Measurements from ENCODE around the gene UBE2L5.

Gene UBE2L5

DNA sequence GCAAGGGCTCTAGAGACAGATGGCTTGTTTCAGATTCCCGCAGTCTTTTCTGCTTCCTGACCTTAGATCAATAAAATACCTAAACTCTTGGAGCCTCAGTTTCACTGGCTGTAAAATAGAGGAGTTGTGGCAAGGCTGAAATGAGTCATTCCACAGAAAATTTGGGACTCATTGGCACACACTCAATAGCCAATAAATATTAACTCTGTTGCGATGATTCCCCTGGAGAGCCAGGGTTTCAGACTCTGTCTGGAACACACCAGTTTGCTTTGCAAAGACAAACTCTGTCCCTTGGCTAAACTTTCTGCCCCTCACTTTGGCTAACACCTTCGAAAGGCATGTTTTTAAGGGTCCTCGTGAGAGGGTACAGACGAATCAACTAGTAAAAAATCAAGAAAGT lies 18.1 kb upstream of the UBE2L5 start:
- Histone ChIP-seq H3K4me2 (ENCODE audit: low read depth, low read length, poor library complexity, severe bottlenecking) (no peak overlapping the region), H3F3A (ENCODE audit: low read depth) (no peaks in the 10 kb centered on the region), H3K4me3 (ENCODE audit: low read length, poor library complexity, severe bottlenecking) (no peak overlapping the region), H3K9me3 (ENCODE audit: insufficient read depth, low read depth, low read length) (no peaks in the 10 kb centered on the region), H4K20me1 (ENCODE audit: insufficient read depth, low read length, poor library complexity, severe bottlenecking) (no peaks in the 10 kb centered on the region), H2AFZ (ENCODE audit: low read length) (no peak overlapping the region), H3K9ac (ENCODE audit: low read depth, low read length, poor library complexity, severe bottlenecking) (no peak overlapping the region), H3K9me2 (replicated peaks; ENCODE audit: low read depth, low read length) (no peaks in the 10 kb centered on the region), H3K79me2 (ENCODE audit: insufficient read depth, low read length) (no peaks in the 10 kb centered on the region), H3K4me1 (ENCODE audit: insufficient read depth, low read length, poor library complexity, severe bottlenecking) (peaks cover 6% of the 10 kb centered on the region), H3K27me3 (ENCODE audit: insufficient read depth, low read length, poor library complexity, severe bottlenecking) (no peaks in the 10 kb centered on the region), H3K36me3 (ENCODE audit: insufficient read depth, low read length) (no peaks in the 10 kb centered on the region)
- no peak for TF ChIP-seq EZH2phosphoT487 (IDR thresholded peaks at IDR 0.05; ENCODE audit: borderline replicate concordance)
- TF ChIP-seq, protein P1, sequence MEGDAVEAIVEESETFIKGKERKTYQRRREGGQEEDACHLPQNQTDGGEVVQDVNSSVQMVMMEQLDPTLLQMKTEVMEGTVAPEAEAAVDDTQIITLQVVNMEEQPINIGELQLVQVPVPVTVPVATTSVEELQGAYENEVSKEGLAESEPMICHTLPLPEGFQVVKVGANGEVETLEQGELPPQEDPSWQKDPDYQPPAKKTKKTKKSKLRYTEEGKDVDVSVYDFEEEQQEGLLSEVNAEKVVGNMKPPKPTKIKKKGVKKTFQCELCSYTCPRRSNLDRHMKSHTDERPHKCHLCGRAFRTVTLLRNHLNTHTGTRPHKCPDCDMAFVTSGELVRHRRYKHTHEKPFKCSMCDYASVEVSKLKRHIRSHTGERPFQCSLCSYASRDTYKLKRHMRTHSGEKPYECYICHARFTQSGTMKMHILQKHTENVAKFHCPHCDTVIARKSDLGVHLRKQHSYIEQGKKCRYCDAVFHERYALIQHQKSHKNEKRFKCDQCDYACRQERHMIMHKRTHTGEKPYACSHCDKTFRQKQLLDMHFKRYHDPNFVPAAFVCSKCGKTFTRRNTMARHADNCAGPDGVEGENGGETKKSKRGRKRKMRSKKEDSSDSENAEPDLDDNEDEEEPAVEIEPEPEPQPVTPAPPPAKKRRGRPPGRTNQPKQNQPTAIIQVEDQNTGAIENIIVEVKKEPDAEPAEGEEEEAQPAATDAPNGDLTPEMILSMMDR (conservative IDR thresholded peaks at IDR 0.05; ENCODE audit: low read length), result no peak

DNA sequence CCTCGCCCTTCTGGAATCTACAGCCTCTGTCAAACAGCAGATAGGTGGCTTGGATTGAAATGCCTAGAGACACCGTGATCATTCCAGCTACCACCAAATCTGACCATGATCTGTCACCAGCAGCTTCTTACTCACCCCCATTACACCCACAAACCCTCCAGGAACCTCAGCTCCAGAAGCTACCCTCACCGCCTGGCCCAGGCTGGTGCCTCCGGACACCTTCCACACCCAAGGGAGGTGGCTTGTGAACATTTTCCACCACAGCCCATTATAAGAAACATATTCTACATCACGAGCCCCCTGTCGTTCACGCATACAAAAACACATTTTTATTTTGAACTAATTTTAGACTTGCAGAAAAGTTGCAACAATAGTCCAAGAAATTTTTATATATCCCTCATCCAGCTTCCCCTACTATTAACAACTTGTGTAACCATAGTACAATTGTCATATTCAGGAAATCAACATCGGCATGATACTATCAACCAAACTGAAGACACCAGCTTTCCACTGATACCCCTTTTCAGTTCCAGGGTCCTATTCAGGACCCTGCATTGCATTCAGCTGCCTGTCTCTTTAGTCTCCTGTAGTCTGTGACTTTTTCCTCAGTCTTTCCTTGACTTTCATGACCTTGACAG lies 15.4 kb upstream of the UBE2L5 start:
- Histone ChIP-seq H3K4me3 (ENCODE audit: low read length, poor library complexity, severe bottlenecking) (no peak overlapping the region), H3K9me2 (replicated peaks; ENCODE audit: low read depth, low read length) (no peaks in the 10 kb centered on the region), H4K20me1 (ENCODE audit: insufficient read depth, low read length, poor library complexity, severe bottlenecking) (no peaks in the 10 kb centered on the region), H3K9me3 (ENCODE audit: insufficient read depth, low read depth, low read length) (no peaks in the 10 kb centered on the region), H3K27me3 (ENCODE audit: insufficient read depth, low read length, poor library complexity, severe bottlenecking) (no peaks in the 10 kb centered on the region), H3F3A (ENCODE audit: low read depth) (no peaks in the 10 kb centered on the region), H3K79me2 (ENCODE audit: insufficient read depth, low read length) (no peaks in the 10 kb centered on the region), H3K9ac (ENCODE audit: low read depth, low read length, poor library complexity, severe bottlenecking) (no peak overlapping the region), H3K4me2 (ENCODE audit: low read depth, low read length, poor library complexity, severe bottlenecking) (no peak overlapping the region), H3K36me3 (ENCODE audit: insufficient read depth, low read length) (no peaks in the 10 kb centered on the region), H3K4me1 (ENCODE audit: insufficient read depth, low read length, poor library complexity, severe bottlenecking) (peaks cover 11% of the 10 kb centered on the region), H2AFZ (ENCODE audit: low read length) (no peak overlapping the region)
- TF ChIP-seq EZH2phosphoT487 (IDR thresholded peaks at IDR 0.05; ENCODE audit: borderline replicate concordance), result no peak

DNA sequence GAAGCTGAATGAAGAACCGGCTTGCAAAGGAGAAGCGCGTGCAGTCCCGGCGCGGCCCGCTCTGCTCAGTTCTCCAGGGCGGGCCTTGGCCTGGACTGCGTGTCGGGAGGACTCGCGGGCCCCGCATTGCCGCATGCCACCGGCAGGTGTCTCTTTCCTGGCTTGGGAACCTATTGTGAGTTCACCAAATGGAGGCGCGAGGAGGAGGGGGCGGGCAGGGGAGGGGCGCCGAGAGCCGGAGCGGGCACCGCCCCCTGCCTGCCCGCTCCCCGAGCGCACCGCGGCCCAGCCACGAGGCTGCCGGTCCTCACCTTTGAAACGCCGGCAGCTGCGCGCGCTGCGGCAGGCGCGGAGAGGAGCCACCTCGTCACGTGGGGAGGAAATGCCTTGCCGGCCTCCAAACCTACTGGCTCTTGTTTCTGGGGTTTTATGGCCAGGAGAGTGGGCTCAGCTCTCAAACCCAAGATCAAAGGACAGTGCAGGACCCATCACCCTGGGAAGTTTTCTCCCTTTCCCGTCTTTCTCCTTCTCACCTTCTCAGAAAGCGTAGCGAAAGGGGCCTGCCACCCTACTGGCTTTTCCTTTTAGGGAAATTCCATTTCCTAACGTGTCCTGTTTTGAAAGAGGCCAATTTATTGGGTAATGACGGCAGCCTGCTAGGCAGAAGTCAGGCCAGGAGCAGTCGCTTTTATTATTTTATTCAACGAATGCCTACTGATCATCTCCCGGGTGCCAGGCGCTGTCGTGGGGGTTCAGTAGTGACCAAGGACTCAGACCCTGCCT lies 13.8 kb upstream of the UBE2L5 start:
- Histone ChIP-seq H3K4me3 (ENCODE audit: low read length, poor library complexity, severe bottlenecking) (peak overlapping the region; percentile 14), H3K9ac (ENCODE audit: low read depth, low read length, poor library complexity, severe bottlenecking) (peak overlapping the region; percentile 61), H3K4me2 (ENCODE audit: low read depth, low read length, poor library complexity, severe bottlenecking) (peak overlapping the region; percentile 43), H3F3A (ENCODE audit: low read depth) (no peaks in the 10 kb centered on the region), H3K9me2 (replicated peaks; ENCODE audit: low read depth, low read length) (no peaks in the 10 kb centered on the region), H3K9me3 (ENCODE audit: insufficient read depth, low read depth, low read length) (no peaks in the 10 kb centered on the region), H2AFZ (ENCODE audit: low read length) (no peak overlapping the region), H4K20me1 (ENCODE audit: insufficient read depth, low read length, poor library complexity, severe bottlenecking) (no peaks in the 10 kb centered on the region), H3K79me2 (ENCODE audit: insufficient read depth, low read length) (no peaks in the 10 kb centered on the region), H3K4me1 (ENCODE audit: insufficient read depth, low read length, poor library complexity, severe bottlenecking) (peaks cover 21% of the 10 kb centered on the region), H3K27me3 (ENCODE audit: insufficient read depth, low read length, poor library complexity, severe bottlenecking) (no peaks in the 10 kb centered on the region), H3K36me3 (ENCODE audit: insufficient read depth, low read length) (no peaks in the 10 kb centered on the region)
- no peak for TF ChIP-seq EZH2phosphoT487 (IDR thresholded peaks at IDR 0.05; ENCODE audit: borderline replicate concordance)
- TF ChIP-seq, protein P1 (conservative IDR thresholded peaks at IDR 0.05; ENCODE audit: low read length), result peak; percentile 37; the same call in 1 of the 2 replicates

All from Loucy (cell line).